ENCODE results near the gene TSC22D2. TPM values are rescaled to one million over a fixed set of nuclear protein-coding genes. Genes with fewer than 3 reads are reported as not detected.

TSC22D2 gene
- total RNA-seq, result 17.3 and 18.5 TPM in 2 replicates

DNA sequence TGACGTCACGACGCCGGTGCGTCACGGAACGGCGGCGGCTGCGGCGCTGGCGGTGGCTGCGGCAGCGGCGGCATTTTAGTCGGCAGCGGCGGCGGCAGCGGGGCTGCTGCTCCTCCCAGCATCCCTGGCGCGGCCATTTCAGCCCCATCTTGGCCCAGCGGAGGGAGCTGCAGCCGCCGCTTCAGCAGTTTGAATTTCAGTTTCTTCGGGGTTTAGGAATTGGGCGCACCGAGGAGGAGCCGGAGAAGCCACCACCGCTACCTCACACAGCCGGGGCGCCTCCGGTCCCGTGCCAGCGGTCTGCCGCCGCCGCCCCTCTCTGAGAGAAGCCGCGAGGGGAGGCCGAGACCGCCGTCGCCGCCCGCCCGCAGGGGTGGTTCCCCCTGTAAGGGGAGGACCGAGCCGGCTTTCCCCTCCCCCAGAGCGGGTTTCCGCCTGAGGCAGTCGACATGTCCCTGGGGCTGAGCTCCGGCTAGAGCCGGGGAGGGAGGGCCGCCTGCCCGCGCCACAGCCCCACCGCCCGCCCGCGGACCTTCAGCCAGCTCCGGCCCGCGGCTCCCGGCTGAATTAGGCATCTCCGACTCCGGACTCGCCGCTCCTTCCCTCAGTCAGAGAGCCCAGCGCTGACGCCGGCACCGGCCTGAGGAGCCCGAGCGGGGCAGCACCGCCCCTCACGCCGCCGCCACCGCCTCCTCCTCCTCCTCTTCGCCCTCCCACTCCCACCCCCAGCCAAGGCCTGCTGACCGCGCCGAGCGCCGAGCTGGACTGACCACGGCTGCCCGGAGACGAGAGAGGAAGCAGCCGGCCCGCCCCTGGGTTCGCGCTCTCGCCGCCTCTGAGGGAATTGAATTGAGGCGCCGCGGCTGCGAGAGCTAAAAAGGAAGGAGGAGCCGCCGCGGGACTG, at the start of gene TSC22D2:
TSS of gene TSC22D2 (plus strand) at position 78 of the 904 bp plus-strand sequence. CDS start 1,053 bp downstream, outside the sequence.

Other genes starting within 250 kb of the TSC22D2 start
- gene SERP1, start 138.2 kb downstream of the TSC22D2 start, total RNA-seq, result 230 and 608 TPM in 2 replicates
- gene EIF2A, start 138.5 kb downstream of the TSC22D2 start, total RNA-seq, result 169 and 337 TPM in 2 replicates
- gene SELENOT, start 195.0 kb downstream of the TSC22D2 start, total RNA-seq, result 167 and 324 TPM in 2 replicates